ENCODE results near the gene SLCO2B1.

Gene SLCO2B1

DNA sequence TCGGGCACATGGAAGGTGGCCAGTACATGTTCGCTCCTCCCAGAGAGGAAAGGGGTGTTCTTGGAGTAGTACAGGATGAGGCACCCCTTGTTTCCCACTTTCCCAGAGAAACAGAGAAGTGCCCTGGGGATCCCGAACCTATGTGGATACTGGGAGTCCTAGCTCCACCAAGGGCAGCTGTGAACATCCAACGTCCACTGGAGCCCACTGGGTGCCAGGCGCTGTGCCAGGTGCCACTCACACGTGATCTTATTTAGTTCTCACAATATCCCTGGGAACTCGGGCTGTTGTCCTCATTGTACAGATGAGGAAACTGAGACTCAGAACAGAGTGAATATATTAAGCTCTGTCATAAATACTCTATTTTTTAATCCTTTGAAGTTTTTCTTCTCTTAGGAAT is 12.0 kb downstream of the SLCO2B1 start:
- DNase-seq: no peak

DNA sequence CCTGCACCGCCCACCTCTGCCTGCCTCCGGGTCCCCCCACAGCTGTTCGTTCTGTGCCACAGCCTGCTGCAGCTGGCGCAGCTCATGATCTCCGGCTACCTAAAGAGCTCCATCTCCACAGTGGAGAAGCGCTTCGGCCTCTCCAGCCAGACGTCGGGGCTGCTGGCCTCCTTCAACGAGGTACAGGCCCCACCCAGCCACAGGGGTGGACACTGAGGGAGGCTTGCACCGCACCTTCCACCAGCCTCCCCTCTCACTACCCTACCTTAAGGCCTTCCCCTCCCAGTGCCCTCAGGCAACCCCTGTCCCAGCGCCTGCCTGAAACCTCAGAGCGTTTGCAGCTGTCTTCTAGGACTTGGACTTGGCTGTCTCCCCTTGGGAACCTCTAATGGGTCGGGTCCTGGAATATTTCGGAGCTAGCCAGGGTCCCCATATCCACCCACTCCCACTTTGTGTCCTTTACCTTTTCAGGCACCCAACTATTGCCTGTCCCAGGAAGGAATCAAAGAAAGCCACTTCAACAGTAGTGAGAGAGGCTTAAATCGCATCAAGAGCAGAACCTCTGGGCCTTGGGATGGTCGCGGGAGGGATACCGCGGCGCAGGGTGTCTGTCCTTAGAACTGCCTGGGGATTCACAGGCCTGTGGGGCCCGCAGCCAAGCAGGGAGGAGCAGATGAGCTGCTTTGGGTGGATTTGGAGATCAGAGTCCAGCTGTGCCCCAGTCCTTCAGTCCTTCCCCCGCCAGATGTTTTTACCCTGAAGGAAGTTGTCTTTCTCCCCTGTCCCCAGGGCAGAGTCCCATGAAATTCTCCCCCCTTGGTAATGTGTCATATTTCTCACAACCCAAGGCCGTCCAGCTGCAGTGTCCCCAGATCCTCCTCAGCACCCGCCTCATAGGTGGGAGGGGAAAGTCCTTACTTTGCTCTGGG is 13.3 kb downstream of the SLCO2B1 start:
- DNase-seq: no peak

DNA sequence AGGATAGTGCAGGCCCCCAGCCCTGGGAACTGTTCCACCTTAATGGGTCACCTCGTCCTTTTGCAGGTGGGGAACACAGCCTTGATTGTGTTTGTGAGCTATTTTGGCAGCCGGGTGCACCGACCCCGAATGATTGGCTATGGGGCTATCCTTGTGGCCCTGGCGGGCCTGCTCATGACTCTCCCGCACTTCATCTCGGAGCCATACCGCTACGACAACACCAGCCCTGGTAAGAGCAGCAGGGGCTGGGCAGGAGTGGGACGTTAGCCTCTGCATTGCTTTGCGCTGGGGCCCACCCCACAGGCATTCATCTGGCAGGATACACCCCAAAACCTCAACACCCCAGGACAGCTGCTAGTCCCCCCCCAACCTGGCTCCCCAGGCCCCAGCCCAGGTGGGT is 14.8 kb downstream of the SLCO2B1 start:
- DNase-seq: no peak

DNA sequence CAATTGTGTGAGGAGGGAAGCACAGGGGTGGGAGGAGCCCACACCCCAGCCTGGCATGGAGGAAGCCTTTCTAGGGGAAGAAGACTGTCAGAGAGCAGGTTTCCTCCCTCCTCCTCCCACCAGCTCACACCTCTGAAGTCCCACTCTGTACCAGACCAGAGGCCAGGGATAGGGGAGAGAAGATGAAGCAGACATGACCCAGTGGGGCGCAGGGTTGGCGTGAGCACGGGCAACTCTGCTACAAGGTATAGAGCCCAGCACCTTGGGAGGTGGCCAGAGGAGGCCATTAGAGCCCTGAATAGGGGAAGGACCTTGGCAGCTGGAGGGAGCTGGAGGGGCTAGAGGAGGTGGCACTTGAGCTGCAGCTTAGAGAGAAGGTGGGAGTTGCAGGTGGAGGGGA is 15.9 kb downstream of the SLCO2B1 start:
- DNase-seq: no peak

DNA sequence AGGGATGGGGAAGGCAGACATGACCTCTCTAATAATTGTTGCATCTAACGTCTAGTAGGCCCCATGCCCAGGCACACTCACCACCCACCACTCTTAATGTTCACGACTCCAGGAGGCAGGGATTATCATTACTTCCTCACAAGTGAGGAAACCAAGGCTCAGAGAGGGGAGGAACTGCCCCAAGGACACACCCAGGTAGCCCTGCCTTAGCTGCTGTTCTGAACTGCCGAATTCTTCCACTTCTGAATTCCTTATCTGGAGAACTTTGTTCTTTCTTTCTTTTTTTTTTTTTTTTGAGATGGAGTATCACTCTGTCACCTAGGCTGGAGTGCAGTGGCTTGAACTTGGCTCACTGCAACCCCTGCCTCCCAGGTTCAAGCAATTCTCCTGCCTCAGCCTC is 16.7 kb downstream of the SLCO2B1 start:
- no peak for DNase-seq

DNA sequence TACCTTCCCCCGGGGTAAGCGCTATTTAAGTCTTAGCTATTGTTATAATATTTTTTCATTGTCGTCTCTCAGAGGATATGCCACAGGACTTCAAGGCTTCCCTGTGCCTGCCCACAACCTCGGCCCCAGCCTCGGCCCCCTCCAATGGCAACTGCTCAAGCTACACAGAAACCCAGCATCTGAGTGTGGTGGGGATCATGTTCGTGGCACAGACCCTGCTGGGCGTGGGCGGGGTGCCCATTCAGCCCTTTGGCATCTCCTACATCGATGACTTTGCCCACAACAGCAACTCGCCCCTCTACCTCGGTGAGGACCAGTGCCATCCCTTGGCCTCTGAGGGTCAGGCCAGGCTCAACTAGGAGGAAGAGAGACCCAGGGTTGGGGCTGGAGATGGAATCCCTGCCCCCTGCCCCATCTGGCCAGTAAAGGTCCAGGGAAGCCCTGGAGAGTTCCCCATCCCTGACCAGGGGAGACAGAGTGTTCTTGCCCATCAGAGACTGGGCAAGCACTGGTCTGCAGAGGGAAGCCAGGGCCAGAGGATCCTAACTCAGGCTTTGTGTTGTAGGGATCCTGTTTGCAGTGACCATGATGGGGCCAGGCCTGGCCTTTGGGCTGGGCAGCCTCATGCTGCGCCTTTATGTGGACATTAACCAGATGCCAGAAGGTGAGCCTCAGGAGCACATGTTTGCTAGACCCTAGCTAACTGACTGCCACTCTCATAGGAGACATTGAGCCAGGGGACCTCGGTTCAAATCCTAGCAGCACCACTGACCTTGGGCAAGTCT is 18.4 kb downstream of the SLCO2B1 start:
- DNase-seq: no peak

DNA sequence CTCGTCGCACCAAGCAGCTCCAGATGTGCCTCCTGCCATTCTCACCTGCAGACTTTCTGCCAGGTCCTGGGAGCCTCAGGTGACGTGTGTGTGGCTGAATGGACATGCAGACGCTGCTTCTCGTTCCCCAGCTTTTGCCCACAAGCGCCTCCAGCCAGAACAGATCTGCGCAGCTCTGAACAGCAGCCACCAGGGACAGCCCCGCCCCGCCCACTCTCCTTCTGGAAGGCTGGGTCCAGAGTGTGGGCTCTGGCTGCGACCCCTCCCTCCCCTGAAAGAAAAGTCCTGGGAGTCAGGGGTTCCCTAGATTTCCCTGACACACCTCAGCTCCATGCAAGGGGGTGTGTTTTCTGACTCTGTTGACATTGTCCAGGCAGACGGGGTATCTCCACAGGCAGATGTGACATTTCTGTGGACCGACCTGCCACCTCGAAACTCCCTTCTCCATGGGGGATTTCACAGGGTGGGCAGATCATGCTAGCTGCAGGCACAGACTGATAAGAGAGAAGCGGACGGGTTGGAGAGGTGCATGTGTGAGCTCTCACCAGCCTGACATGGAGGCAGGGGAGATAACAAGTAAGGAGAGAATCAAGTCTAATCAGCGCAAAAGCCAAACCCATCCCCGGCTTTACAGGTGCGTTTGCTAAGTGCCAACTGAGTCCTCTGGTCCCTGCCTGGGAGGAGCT is 19.8 kb downstream of the SLCO2B1 start:
- no peak for DNase-seq

DNA sequence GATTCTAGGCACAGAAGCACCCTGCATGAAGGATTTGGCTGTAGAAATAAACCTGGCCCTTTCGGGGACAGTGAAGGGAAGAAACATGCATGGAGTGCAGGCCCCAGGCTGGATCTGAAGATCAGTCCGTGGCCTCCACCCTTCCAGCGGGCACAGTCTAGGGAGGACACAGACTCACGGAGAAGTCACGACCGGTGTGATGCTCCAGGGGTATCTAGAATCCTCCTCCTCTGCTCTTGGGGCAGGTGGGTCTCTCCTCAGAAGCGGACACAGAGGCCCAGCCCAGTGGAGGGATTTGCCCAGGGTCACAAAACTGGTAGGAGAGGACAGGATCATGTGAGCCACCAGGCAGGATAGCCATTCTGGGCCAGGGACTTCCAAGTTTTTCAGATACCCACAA is 22.4 kb downstream of the SLCO2B1 start:
- no peak for DNase-seq

DNA sequence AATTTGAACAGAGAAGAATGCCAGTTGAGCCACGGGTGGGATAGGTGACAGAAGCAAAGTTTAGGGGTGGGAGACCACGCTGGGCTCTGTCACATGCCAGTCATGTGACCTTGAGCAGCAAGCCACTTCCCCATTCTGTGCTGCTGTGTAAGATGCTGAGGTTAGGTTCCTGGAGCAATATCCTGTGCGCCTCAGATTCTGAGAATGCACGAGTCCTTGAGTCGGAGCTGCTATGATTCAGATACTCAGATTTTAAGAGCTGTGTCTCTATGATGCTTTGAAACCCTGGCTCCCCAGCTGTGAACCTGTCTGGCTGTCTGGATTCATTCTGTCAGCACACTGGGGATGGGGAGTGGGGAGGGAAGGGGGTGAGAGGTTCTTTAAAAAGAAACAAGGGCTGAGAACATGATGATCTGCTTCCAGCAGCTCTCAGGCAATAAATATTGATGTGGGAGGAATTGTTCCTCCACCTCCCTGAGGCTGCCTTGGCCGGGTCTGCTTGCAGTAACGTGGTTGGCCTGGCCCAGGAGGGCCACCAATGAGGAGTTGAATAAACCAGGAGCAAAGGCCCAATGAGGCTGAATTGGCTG is 24.0 kb downstream of the SLCO2B1 start:
- DNase-seq: no peak

DNA sequence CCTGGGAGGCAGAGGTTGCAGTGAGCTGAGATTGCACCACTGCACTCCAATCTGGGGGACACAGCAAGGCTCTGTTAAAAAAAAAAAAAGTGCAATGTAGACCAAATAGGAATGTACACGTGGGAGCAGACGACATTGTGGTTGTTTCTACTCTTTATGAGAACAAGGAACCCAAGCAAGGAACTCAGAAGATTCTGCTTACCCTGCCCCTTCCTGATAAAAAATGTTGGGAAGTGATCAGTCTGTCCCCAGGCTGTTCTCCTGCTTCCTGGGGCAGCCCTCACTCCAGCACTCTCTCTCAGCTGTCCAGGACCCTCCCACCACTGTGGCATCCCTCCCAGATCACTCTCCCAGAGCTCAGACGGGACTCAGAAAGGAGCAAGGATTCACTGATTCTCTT is 31.8 kb downstream of the SLCO2B1 start:
- DNase-seq: no peak

DNA sequence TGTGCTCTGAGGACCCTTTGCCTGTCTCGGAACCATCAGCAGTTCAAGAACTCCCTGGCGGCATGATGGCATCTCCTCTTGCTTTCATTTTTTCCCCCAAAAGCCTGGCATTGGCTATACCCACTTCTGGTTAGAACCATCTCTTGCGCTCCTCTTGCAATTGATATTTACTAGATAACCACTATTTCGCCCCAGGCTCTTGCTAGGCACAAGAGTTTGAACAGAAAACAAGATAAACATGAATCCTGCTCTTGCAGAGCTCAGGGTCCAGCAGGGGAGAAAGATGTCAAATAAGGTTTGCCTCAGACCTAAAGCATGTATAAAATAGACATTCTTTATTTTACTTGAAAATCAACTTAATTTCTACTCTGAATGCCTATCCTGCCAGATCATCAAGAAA is 33.1 kb downstream of the SLCO2B1 start:
- no peak for DNase-seq

DNA sequence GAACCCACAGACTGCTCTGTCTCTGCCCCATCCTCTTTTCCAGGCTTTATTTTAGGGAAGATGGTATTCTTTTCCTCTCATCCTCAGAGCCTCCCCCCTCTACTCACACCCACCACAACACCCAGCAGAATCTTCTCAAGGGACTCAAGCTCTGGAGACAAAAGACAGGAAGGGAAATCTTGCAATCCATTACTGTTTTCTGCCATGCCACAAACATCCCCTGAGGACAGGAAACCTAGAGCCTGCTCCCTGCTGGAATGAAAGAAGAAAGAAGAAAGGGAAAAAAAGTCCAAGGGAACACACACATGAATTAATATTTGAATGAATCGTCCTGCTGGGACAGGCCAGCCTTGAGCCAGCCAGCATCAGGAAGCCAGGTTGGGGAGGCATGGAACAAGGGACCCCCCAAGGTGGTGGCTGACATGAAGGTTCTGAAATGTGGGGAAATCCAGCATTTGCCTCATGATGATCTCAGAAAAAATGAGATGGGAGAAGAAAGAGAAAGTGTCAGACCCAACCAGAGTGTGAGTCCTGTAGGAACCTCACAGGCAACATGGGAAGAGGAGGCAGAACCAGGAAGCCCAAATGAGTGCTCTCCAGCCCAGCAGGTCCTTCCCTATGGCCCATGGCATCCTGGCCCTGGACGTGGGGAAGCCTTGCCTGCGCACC is 34.0 kb downstream of the SLCO2B1 start:
- no peak for DNase-seq

DNA sequence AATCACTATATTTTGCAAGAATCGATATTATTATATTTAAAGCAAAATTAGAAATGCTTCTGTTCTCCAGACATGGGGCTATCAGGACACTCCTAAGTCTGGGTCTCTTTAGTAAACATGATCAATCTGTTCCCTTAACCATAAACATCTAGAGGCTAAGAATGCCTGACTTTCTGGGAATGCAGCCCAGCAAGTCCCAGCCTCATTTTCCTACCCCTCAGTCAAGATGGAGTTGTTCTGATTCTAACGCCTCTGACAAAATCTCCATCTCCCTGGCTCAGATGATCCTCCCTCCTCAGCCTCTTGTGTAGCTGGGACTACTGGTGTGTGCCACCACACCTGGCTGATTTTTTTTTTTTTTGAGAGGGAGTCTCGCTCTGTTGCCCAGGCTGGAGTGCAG is 35.0 kb downstream of the SLCO2B1 start:
- DNase-seq: no peak

DNA sequence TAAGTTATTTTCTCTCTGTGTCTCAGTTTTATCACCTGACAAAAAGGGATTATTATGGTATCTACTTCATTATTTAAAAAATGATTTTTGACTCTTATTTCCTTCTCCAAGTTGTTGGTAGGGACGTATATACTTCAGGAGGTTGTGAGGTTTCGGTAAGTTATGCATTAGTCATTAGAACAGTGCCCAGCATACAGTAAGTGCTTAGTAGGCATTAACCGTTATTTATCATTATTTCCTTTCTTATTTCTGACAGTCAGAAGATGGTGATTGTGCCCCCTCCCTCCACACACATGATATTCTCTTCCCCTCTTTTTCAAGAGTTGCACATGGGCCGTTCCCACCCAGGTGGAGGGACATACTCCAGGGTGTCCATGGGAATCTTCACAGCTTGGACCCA is 36.1 kb downstream of the SLCO2B1 start:
- DNase-seq: no peak

DNA sequence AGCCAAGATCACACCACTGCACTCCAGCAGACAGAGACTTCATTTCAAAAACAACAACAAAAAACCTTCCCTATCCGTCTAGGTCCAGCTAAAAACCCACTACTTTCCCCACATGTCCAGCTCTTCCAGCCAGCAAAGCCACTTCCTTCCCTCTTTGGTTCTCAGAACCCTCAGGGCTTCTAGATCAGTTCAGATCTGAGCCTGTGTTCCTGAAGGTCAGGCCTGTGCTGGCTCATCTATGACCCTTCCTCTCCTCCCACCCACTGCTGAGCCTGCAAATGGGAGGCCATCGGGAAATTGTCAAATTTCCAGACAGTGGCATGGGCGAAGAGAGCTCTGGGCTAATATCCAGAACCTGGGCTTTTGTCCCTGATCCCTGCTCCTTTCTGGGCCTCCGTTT is 37.8 kb downstream of the SLCO2B1 start:
- no peak for DNase-seq

DNA sequence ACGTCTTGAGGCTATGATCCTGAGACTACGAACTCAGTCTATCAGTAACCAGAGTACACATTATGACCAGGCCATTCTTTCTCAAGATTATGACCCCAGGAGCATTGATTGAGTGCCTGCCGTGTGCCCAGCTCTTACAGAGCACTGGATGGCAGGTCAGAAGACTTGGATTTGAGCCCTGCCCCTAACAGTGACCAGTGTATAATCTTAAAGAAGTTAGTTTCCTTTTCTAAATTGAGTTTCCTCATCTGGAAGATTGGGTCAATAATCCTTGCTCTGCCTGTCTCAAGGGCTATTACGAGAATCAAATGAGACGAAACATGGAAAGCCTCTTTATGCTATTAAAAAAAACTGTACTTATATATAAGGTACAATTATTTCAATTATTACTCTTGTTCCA is 38.2 kb downstream of the SLCO2B1 start:
- DNase-seq: no peak

DNA sequence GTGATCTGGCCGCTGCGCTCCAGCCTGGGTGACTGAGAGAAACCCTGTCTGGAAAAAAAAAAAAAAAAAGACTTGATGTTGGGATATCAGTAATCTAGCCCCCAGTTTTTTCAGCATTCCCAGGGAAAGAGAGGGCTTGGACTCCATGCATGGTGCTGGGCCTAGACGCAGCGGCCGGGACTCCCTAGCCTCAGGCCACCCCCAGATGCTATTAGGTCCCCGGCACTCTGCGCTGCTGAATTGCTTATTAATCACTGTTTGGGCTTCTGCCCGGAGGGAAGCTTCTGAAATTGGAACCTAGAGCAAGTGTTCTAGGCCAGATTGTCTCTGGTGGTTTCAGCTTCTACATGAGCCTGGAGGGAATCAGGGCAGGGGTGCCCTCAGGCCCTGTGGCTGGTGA is 39.0 kb downstream of the SLCO2B1 start:
- no peak for DNase-seq

DNA sequence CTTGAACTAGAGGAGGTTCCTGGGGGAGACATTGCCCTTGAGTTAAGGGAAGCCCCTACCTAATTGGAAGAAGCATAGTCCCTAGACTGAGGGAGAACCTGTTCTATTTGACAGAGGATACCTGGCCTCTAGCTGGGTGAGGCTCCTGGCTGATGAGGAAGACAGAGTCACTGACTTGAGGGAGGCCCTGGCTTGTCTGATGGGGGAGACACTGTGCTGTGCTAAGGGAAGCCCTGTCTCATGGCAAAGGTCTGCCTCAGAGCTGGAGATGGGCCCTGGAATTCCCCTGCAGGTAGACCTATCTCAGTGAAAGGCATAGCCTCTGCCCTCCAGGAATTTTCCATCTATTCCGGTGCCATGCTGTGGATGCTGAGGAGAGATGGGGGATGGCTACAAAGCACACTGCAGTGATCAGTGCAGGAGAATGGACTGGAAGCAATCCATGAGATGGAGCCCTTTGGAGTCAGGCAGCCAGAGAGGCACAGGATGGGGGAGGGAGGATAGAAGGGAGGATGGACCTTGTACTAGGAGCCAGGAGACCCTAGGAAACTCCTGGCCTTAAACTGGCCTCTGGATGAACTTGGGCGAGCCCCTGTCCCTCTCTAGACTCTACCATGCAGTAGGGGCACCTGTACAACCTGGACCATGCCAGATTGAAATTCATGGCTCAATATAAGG is 39.9 kb downstream of the SLCO2B1 start:
- no peak for DNase-seq

DNA sequence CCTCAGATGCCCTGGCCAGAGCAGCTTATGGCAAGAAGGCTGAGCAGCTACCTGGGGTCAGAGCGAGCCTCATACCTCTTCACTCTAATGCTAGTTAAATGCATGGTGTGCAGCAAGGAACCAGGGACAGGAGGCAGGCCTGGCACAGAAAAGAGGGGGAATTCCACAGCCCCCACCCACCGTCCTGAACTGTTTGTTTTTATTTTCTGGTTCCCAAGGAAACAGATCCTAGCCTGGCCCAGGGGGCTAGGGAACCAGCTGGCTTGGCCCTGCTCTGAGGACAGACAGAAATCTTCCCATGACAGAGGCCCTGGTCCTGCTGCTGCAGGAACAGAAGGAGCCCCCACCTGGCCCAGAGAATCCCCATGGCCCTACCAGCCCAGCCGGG is 40.4 kb downstream of the SLCO2B1 start:
- no peak for DNase-seq

DNA sequence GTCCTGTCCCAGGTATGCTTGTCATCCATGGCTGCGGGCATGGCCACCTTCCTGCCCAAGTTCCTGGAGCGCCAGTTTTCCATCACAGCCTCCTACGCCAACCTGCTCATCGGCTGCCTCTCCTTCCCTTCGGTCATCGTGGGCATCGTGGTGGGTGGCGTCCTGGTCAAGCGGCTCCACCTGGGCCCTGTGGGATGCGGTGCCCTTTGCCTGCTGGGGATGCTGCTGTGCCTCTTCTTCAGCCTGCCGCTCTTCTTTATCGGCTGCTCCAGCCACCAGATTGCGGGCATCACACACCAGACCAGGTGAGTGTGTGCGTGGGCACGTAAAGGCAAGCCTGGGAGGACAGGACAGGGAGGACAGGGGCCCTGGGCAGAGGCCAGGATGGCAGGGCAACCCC is 42.4 kb downstream of the SLCO2B1 start:
- no peak for DNase-seq

DNA sequence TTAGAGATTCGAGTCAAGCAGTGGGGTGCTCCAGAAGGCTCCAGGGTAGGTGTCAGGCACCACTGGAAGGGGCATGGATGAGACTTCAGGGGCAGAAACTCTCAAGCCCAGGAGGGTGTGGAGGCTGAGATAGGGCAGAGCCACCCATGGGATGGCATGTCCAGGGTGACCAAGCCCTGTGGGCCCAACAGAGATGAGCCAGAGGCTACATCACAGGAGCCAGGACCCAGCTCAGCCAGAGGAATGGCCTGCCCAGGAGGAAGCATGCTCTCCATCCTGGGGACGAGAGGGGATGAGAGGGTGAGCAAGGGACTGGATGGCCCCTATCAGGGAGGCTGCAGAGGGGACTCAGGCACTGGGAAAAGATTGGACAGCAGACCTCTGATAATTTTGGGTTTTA is 42.8 kb downstream of the SLCO2B1 start:
- DNase-seq: no peak

DNA sequence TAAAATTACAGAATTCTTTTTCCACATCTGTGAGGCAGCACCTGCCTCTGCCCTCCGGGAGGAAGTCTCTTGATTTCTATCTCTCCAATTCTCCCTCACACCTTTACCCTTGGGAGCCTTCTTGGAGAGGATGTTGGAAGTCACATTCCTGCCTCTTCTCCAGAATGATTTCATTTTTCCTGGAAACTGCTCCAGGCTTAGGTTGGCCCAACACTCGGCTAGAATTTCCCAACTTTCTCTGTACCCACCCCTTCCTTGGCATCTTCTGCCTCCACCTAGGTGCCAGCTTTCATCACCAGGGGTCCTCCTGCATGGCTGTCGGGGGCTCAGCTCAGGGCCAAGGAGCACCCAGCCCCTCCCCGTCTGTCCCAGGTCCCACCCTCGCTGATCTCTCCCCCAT is 43.2 kb downstream of the SLCO2B1 start:
- no peak for DNase-seq
